ACC112 (cell line): ENCODE data around the gene FKTN.

Experiments used
- H2AFZ ChIP-seq: fragments of 200-600 bp; sonication (generic); one replicate; pipeline ENCODE4 v1.6.0; 2017; ENCODE audit warnings: antibody characterized with exemption, low read length; ENCODE audit not compliant: unreplicated experiment
- H3K27ac ChIP-seq: fragments of 200-600 bp; sonication (generic); 2 replicates; pipeline ENCODE4 v1.5.1; 2014; ENCODE audit warnings: low read depth, mild to moderate bottlenecking, antibody characterized with exemption, low read length, moderate library complexity
- H3K27me3 ChIP-seq: fragments of 200-600 bp; sonication (generic); 2 replicates; pipeline ENCODE4 v1.6.1; 2014; ENCODE audit warnings: mild to moderate bottlenecking, antibody characterized with exemption, low read length, moderate library complexity, mixed read lengths; ENCODE audit not compliant: insufficient read depth
- H3K36me3 ChIP-seq: fragments of 200-600 bp; sonication (generic); 2 replicates; pipeline ENCODE4 v1.6.1; 2016; ENCODE audit warnings: mild to moderate bottlenecking, antibody characterized with exemption, low read length, moderate library complexity, mixed read lengths; ENCODE audit not compliant: insufficient read depth
- H3K4me1 ChIP-seq: fragments of 200-600 bp; sonication (generic); one replicate; pipeline ENCODE4 v1.6.1; 2016; ENCODE audit warnings: low read length, mixed read lengths; ENCODE audit not compliant: insufficient read depth, unreplicated experiment, control insufficient read depth
- H3K4me3 ChIP-seq: fragments of 200-600 bp; sonication (generic); 2 replicates; pipeline ENCODE4 v1.5.1; 2014; ENCODE audit warnings: mild to moderate bottlenecking, low read depth, low read length
- H3K79me2 ChIP-seq: fragments of 200-600 bp; sonication (generic); one replicate; pipeline ENCODE4 v1.6.0; 2016; ENCODE audit warnings: low read length; ENCODE audit not compliant: control insufficient read depth, unreplicated experiment, insufficient read depth

Gene FKTN

GRCh38 chr9:105633411-105633810, 75.5 kb downstream of the FKTN start:
- Histone ChIP-seq H3K79me2 (no peaks in the 10 kb centered on the region), H2AFZ (no peak overlapping the region), H3K27me3 (no peaks in the 10 kb centered on the region), H3K4me3 (no peak overlapping the region), H3K36me3 (peaks cover 4% of the 10 kb centered on the region; the same call in 1 of the 2 replicates), H3K27ac (no peak overlapping the region), H3K4me1 (no peaks in the 10 kb centered on the region)

GRCh38 chr9:105636331-105636730, 78.4 kb downstream of the FKTN start:
- Histone ChIP-seq H3K4me3 (no peak overlapping the region), H3K36me3 (0 out of 2 replicates have a peak, but pooled peaks cover 3% of the 10 kb centered on the region), H3K79me2 (no peaks in the 10 kb centered on the region), H3K27ac (no peak overlapping the region), H3K27me3 (no peaks in the 10 kb centered on the region), H2AFZ (no peak overlapping the region), H3K4me1 (no peaks in the 10 kb centered on the region)

GRCh38 chr9:105637787-105638395, 80.0 kb downstream of the FKTN start:
- no peak overlapping the region for H3K4me3 ChIP-seq
- H3K36me3 ChIP-seq, result 0 out of 2 replicates have a peak, but pooled peaks cover 4% of the 10 kb centered on the region
- no peak overlapping the region for H2AFZ ChIP-seq
- H3K79me2 ChIP-seq, result no peaks in the 10 kb centered on the region
- no peaks in the 10 kb centered on the region for H3K27me3 ChIP-seq
- H3K4me1 ChIP-seq, result no peaks in the 10 kb centered on the region
- no peak overlapping the region for H3K27ac ChIP-seq

GRCh38 chr9:105639936-105640335, 82.0 kb downstream of the FKTN start:
- Histone ChIP-seq H3K79me2 (no peaks in the 10 kb centered on the region), H3K4me3 (no peak overlapping the region), H3K4me1 (no peaks in the 10 kb centered on the region), H3K27ac (no peak overlapping the region), H2AFZ (no peak overlapping the region), H3K36me3 (0 out of 2 replicates have a peak, but pooled peaks cover 4% of the 10 kb centered on the region), H3K27me3 (no peaks in the 10 kb centered on the region)

GRCh38 chr9:105643795-105644194, 85.9 kb downstream of the FKTN start:
- Histone ChIP-seq H3K27ac (no peak overlapping the region), H2AFZ (no peak overlapping the region), H3K4me1 (no peaks in the 10 kb centered on the region), H3K79me2 (no peaks in the 10 kb centered on the region), H3K4me3 (no peak overlapping the region), H3K27me3 (no peaks in the 10 kb centered on the region), H3K36me3 (0 out of 2 replicates have a peak, but pooled peaks cover 4% of the 10 kb centered on the region)

GRCh38 chr9:105646879-105647594, 89.1 kb downstream of the FKTN start:
- Histone ChIP-seq H3K4me1 (no peaks in the 10 kb centered on the region), H3K4me3 (no peak overlapping the region), H2AFZ (no peak overlapping the region), H3K79me2 (no peaks in the 10 kb centered on the region), H3K27me3 (no peaks in the 10 kb centered on the region), H3K36me3 (no peaks in the 10 kb centered on the region), H3K27ac (no peak overlapping the region)

GRCh38 chr9:105647595-105648349, 89.8 kb downstream of the FKTN start:
- H3K79me2 ChIP-seq, result no peaks in the 10 kb centered on the region
- H3K4me1 ChIP-seq, result no peaks in the 10 kb centered on the region
- no peak overlapping the region for H2AFZ ChIP-seq
- no peak overlapping the region for H3K27ac ChIP-seq
- no peak overlapping the region for H3K4me3 ChIP-seq
- no peaks in the 10 kb centered on the region for H3K27me3 ChIP-seq
- no peaks in the 10 kb centered on the region for H3K36me3 ChIP-seq

GRCh38 chr9:105651806-105652205, 93.9 kb downstream of the FKTN start:
- no peak overlapping the region for H3K4me3 ChIP-seq
- H3K36me3 ChIP-seq, result no peaks in the 10 kb centered on the region
- H3K27me3 ChIP-seq, result peaks cover 18% of the 10 kb centered on the region
- no peak overlapping the region for H3K27ac ChIP-seq
- H2AFZ ChIP-seq, result no peak overlapping the region
- no peaks in the 10 kb centered on the region for H3K79me2 ChIP-seq
- no peaks in the 10 kb centered on the region for H3K4me1 ChIP-seq

- Histone ChIP-seq H3K4me1 (no peaks in the 10 kb centered on the region), H2AFZ (peak overlapping the region; percentile 71), H3K36me3 (no peaks in the 10 kb centered on the region), H3K27me3 (peaks cover 26% of the 10 kb centered on the region), H3K4me3 (peak overlapping the region; percentile 73), H3K27ac (no peak overlapping the region), H3K79me2 (no peaks in the 10 kb centered on the region)
Measured at GRCh38 chr9:105656131-105656921, 98.4 kb downstream of the FKTN start.

- no peak overlapping the region for H2AFZ ChIP-seq
- H3K27me3 ChIP-seq, result peaks cover 26% of the 10 kb centered on the region
- H3K36me3 ChIP-seq, result no peaks in the 10 kb centered on the region
- no peak overlapping the region for H3K27ac ChIP-seq
- no peak overlapping the region for H3K4me3 ChIP-seq
- H3K4me1 ChIP-seq, result no peaks in the 10 kb centered on the region
- no peaks in the 10 kb centered on the region for H3K79me2 ChIP-seq
Measured at GRCh38 chr9:105658351-105658750, 100.4 kb downstream of the FKTN start.
